BLaER1 (cell line): ENCODE data around the gene OPCML.

ENCODE experiments used
- H3K27ac ChIP-seq: shearing (Covaris generic); formaldehyde crosslinking; 2 replicates; pipeline ENCODE4 v1.8.1; 2022
- H3K27me3 ChIP-seq: shearing (Covaris generic); formaldehyde crosslinking; 2 replicates; pipeline ENCODE4 v1.8.1; 2022
- H3K36me3 ChIP-seq: shearing (Covaris generic); formaldehyde crosslinking; 2 replicates; pipeline ENCODE4 v1.8.1; 2022
- H3K4me1 ChIP-seq: shearing (Covaris generic); formaldehyde crosslinking; 2 replicates; pipeline ENCODE4 v1.8.1; 2022
- H3K4me2 ChIP-seq: shearing (Covaris generic); formaldehyde crosslinking; 2 replicates; pipeline ENCODE4 v1.8.1; 2022
- H3K4me3 ChIP-seq: shearing (Covaris generic); formaldehyde crosslinking; 2 replicates; pipeline ENCODE4 v1.8.1; 2022
- H3K9ac ChIP-seq: shearing (Covaris generic); formaldehyde crosslinking; 2 replicates; pipeline ENCODE4 v1.8.1; 2022
- H3K9me3 ChIP-seq: shearing (Covaris generic); formaldehyde crosslinking; 2 replicates; pipeline ENCODE4 v1.8.1; 2022
- H4K20me1 ChIP-seq: shearing (Covaris generic); formaldehyde crosslinking; 2 replicates; pipeline ENCODE4 v1.8.1; 2022
- Cebpa-rat ChIP-seq: shearing (Covaris generic); IDR thresholded peaks from 2 replicates; pipeline ENCODE4 v1.8.1; 2022

The OPCML gene

GRCh38 chr11:133163463-133164419, 368.6 kb downstream of the OPCML start:
- no peak overlapping the region for H3K4me2 ChIP-seq
- H3K4me3 ChIP-seq: no peak overlapping the region
- no peak for TF ChIP-seq Cebpa-rat
- H3K4me1 ChIP-seq: no peaks in the 10 kb centered on the region
- no peaks in the 10 kb centered on the region for H3K36me3 ChIP-seq
- no peak overlapping the region for H3K27ac ChIP-seq
- no peaks in the 10 kb centered on the region for H3K27me3 ChIP-seq
- H4K20me1 ChIP-seq: no peaks in the 10 kb centered on the region
- no peak overlapping the region for H3K9ac ChIP-seq
- H3K9me3 ChIP-seq: no peaks in the 10 kb centered on the region

- Histone ChIP-seq H3K9ac (no peak overlapping the region), H3K9me3 (no peaks in the 10 kb centered on the region), H3K27me3 (no peaks in the 10 kb centered on the region), H3K36me3 (no peaks in the 10 kb centered on the region), H3K4me3 (no peak overlapping the region), H3K4me1 (no peaks in the 10 kb centered on the region), H3K27ac (no peak overlapping the region), H3K4me2 (no peak overlapping the region), H4K20me1 (no peaks in the 10 kb centered on the region)
- TF ChIP-seq Cebpa-rat: no peak
These were observed 370.1 kb downstream of the OPCML start for GRCh38 chr11:133162227-133162626.

- Histone ChIP-seq H3K27me3 (no peaks in the 10 kb centered on the region), H3K9me3 (no peaks in the 10 kb centered on the region), H3K4me3 (no peak overlapping the region), H3K9ac (no peak overlapping the region), H3K36me3 (no peaks in the 10 kb centered on the region), H3K4me2 (no peak overlapping the region), H4K20me1 (no peaks in the 10 kb centered on the region), H3K4me1 (no peaks in the 10 kb centered on the region), H3K27ac (no peak overlapping the region)
- TF ChIP-seq Cebpa-rat: no peak
These were observed 371.5 kb downstream of the OPCML start for GRCh38 chr11:133160754-133161153.

DNA sequence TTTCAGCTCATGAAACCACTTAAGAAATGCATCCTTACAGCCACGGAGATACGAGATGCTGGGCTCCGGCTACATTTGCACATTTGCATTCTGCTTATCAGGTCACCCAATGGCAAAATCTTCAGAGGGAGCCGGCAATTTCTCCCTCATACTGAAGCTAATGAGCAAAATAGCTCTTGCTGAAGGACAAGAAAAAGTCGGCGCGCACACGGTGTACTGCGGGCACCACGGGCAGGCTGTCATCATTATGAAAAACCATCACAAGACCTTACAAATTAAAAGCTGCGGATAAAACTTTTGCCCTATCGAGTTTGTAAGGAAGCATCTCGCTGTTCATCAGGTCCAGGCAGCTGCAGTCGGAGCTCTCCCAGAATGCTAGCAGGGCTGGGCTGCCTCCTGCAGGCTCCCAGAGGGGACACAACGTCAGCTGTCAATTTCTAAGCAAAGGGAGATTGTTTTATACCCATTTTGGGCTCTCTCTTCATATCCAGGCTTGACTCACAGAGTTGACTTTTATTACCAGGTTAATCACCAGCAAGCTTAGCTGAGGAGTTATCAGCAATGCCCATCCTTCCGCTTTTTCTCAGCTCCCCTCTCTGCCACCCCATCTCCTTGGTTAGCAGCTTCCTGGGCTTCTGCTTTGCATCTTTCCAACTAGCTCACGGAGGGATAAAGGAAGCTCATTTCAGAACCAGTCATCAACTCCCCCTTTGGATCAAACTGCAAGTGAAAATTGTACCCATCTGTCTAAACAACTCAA, 375.1 kb downstream of the OPCML start:
- no peak overlapping the region for H3K9ac ChIP-seq
- no peaks in the 10 kb centered on the region for H3K27me3 ChIP-seq
- H3K4me2 ChIP-seq: no peak overlapping the region
- H3K36me3 ChIP-seq: no peaks in the 10 kb centered on the region
- no peaks in the 10 kb centered on the region for H4K20me1 ChIP-seq
- no peaks in the 10 kb centered on the region for H3K4me1 ChIP-seq
- TF ChIP-seq Cebpa-rat: no peak
- H3K27ac ChIP-seq: no peak overlapping the region
- H3K4me3 ChIP-seq: no peak overlapping the region
- H3K9me3 ChIP-seq: no peaks in the 10 kb centered on the region

- H3K27ac ChIP-seq: no peak overlapping the region
- H3K4me1 ChIP-seq: no peaks in the 10 kb centered on the region
- no peak overlapping the region for H3K4me3 ChIP-seq
- no peak overlapping the region for H3K9ac ChIP-seq
- no peaks in the 10 kb centered on the region for H3K9me3 ChIP-seq
- no peaks in the 10 kb centered on the region for H3K27me3 ChIP-seq
- H4K20me1 ChIP-seq: no peaks in the 10 kb centered on the region
- no peak for TF ChIP-seq Cebpa-rat
- H3K4me2 ChIP-seq: no peak overlapping the region
- no peaks in the 10 kb centered on the region for H3K36me3 ChIP-seq
These were observed 377.5 kb downstream of the OPCML start for GRCh38 chr11:133154781-133155180.

DNA sequence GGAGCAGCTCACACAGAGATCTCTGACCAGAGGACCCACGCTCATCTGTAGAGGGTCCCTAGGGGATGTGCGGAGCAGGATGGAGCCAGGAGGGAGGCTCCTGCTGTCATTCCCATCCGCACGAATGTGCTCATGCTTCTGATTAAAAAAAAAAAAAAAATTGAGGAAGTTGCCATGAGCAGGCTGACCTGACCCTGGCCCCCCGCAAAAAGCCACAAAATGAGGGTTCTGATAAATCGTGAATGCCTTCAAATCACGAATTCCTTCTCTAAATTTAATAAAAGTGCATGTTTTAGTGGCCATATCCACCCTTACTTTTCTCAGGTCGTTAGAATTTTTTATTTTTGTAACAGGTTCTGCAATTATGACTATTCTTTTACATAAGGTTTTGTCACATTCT, 378.2 kb downstream of the OPCML start:
- Histone ChIP-seq H3K4me2 (no peak overlapping the region), H4K20me1 (no peaks in the 10 kb centered on the region), H3K27ac (no peak overlapping the region), H3K36me3 (no peaks in the 10 kb centered on the region), H3K4me3 (no peak overlapping the region), H3K9me3 (no peaks in the 10 kb centered on the region), H3K4me1 (no peaks in the 10 kb centered on the region), H3K9ac (no peak overlapping the region), H3K27me3 (no peaks in the 10 kb centered on the region)
- TF ChIP-seq Cebpa-rat: no peak

- H3K9ac ChIP-seq: no peak overlapping the region
- no peaks in the 10 kb centered on the region for H3K27me3 ChIP-seq
- no peaks in the 10 kb centered on the region for H4K20me1 ChIP-seq
- no peaks in the 10 kb centered on the region for H3K4me1 ChIP-seq
- H3K4me2 ChIP-seq: no peak overlapping the region
- H3K27ac ChIP-seq: no peak overlapping the region
- TF ChIP-seq Cebpa-rat: no peak
- H3K36me3 ChIP-seq: no peaks in the 10 kb centered on the region
- no peak overlapping the region for H3K4me3 ChIP-seq
- H3K9me3 ChIP-seq: no peaks in the 10 kb centered on the region
These were observed 379.3 kb downstream of the OPCML start for GRCh38 chr11:133153031-133153430.

- Histone ChIP-seq H3K36me3 (no peaks in the 10 kb centered on the region), H3K4me2 (no peak overlapping the region), H3K27me3 (no peaks in the 10 kb centered on the region), H4K20me1 (no peaks in the 10 kb centered on the region), H3K4me3 (no peak overlapping the region), H3K4me1 (no peaks in the 10 kb centered on the region), H3K9ac (no peak overlapping the region), H3K27ac (no peak overlapping the region), H3K9me3 (no peaks in the 10 kb centered on the region)
- TF ChIP-seq Cebpa-rat: no peak
These were observed 382.6 kb downstream of the OPCML start for GRCh38 chr11:133149698-133150097.

DNA sequence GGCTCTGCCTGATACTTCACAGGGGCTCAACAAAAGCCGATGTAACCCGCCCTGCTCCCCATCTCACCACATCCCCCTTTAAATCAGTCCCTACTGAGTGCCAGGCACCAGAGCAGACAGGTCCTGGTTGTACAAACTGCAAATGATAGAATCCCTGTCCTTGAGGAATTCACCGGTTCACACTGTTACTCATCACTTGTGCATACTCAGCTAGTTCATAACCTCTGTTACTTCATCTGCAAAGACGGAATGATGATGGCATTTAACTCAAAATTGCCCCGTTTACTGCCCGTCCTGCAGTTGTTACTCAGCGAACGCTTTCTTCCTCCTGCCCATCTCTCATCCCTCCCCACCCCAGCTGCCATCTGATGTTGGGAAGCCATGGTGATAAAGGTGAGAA, 384.7 kb downstream of the OPCML start:
- Histone ChIP-seq H3K27ac (no peak overlapping the region), H3K4me3 (no peak overlapping the region), H3K9ac (no peak overlapping the region), H3K9me3 (no peaks in the 10 kb centered on the region), H3K36me3 (no peaks in the 10 kb centered on the region), H3K27me3 (no peaks in the 10 kb centered on the region), H3K4me2 (no peak overlapping the region), H3K4me1 (no peaks in the 10 kb centered on the region), H4K20me1 (no peaks in the 10 kb centered on the region)
- TF ChIP-seq Cebpa-rat: no peak

DNA sequence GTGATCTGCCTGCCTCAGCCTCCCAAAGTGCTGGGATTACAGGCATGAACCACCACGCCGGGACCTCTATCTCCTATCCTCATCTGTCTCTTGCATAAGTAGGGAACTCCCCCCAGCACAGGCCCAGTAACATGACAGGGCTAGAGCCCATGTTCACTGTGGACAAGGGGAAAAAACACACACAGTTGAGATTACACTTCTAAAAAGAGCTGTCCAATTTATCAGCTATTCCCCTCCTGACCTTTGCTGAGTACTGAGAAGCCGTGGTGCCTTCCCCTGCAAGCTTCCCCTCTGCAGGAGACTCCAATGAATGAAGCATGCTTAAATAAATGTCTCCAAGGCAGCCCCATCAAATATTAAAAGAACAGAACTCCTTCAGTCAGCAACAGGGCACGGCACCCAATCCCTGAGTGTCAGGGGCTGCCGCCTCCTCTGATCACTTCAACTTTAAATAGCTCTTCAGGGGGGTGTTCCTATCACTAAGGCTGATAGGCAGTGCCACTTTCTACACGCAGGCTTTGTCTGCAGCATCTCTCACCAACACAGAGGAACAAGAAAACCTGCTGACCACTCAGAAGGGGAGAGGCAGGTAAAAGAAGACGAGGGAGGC, 385.5 kb downstream of the OPCML start:
- no peaks in the 10 kb centered on the region for H3K4me1 ChIP-seq
- no peak for TF ChIP-seq Cebpa-rat
- H3K9me3 ChIP-seq: no peaks in the 10 kb centered on the region
- H4K20me1 ChIP-seq: no peaks in the 10 kb centered on the region
- H3K27me3 ChIP-seq: no peaks in the 10 kb centered on the region
- no peak overlapping the region for H3K4me2 ChIP-seq
- H3K9ac ChIP-seq: no peak overlapping the region
- no peak overlapping the region for H3K4me3 ChIP-seq
- H3K36me3 ChIP-seq: no peaks in the 10 kb centered on the region
- H3K27ac ChIP-seq: no peak overlapping the region
